ENCODE data around the gene EHBP1L1. TPM values are rescaled to one million over a fixed set of nuclear protein-coding genes. Genes with fewer than 3 reads are reported as not detected.
A peak's percentile ranks its signal among the peaks of the same experiment; 100 is the strongest.

EHBP1L1 gene
- total RNA-seq, 4 donors from 2014 or later, result 46.5 to 101 (median 87.4) TPM

DNA sequence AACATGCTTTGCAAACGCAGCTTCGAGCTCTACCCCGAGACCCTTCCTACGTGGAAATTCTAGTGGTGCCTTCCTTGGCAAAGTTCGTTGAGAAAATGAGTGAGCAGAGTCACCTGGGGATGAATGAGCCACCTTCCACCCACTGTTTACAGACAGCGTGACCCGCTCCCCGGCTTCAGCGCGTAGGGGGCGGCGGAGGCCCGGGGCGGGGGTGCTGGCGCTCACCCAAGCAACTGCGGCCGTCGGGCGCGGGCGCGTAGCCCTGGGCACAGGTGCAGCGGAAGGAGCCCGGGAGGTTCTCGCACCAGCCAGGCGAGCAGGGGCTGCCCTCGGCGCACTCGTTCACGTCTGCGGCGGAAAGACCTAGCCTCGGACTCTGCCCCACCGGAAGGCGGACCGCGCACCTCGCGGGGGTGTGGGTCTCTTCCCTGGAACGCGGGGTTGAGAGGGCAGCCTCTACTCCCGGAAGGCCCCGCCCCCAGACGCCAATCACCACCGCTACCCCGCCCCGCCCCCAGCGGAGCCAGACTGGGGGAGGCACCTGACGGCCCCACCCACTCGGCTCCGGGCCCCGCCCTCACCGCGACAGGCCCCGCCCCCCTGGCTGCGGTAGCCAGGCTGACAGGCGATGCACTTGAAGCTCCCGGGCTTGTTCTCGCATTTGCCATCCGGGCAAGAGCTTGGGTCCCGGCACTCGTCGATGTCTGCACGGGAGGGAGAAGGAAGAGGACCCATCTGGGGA lies 29.5 kb upstream of the EHBP1L1 start:
- Histone ChIP-seq H3K36me3 (peaks cover 0 to 38% (median 0%) of the 10 kb centered on the region in 3 donors), H3K4me3 (peak overlapping the region; percentile 37 to 62 (median 47)), H3K9me3 (no peaks in the 10 kb centered on the region), H3K27ac (peak overlapping the region; percentile 61 to 83 (median 70)), H3K4me1 (peaks cover 20 to 40% (median 26%) of the 10 kb centered on the region in 3 donors), H3K27me3 (no peaks in the 10 kb centered on the region)
- intact Hi-C loops (cut with DNase I), result loop anchor here (10.0 kb wide), 1 partner anchor 68 kb away; the partner anchor contains the start of genes MAP3K11 and PCNX3
- DNase-seq, result peak; percentile 73
- TF ChIP-seq, protein P1, sequence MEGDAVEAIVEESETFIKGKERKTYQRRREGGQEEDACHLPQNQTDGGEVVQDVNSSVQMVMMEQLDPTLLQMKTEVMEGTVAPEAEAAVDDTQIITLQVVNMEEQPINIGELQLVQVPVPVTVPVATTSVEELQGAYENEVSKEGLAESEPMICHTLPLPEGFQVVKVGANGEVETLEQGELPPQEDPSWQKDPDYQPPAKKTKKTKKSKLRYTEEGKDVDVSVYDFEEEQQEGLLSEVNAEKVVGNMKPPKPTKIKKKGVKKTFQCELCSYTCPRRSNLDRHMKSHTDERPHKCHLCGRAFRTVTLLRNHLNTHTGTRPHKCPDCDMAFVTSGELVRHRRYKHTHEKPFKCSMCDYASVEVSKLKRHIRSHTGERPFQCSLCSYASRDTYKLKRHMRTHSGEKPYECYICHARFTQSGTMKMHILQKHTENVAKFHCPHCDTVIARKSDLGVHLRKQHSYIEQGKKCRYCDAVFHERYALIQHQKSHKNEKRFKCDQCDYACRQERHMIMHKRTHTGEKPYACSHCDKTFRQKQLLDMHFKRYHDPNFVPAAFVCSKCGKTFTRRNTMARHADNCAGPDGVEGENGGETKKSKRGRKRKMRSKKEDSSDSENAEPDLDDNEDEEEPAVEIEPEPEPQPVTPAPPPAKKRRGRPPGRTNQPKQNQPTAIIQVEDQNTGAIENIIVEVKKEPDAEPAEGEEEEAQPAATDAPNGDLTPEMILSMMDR (IDR thresholded peaks at IDR 0.05), result peak in 2 of 6 experiments; percentile 19 to 21
- peak in 1 of 4 donors; percentile 2 for TF ChIP-seq POLR2A (IDR thresholded peaks at IDR 0.05)
- 1 to 20% methylated on average over 1 to 8 of the region's 64 CpGs for WGBS, 2 donors

DNA sequence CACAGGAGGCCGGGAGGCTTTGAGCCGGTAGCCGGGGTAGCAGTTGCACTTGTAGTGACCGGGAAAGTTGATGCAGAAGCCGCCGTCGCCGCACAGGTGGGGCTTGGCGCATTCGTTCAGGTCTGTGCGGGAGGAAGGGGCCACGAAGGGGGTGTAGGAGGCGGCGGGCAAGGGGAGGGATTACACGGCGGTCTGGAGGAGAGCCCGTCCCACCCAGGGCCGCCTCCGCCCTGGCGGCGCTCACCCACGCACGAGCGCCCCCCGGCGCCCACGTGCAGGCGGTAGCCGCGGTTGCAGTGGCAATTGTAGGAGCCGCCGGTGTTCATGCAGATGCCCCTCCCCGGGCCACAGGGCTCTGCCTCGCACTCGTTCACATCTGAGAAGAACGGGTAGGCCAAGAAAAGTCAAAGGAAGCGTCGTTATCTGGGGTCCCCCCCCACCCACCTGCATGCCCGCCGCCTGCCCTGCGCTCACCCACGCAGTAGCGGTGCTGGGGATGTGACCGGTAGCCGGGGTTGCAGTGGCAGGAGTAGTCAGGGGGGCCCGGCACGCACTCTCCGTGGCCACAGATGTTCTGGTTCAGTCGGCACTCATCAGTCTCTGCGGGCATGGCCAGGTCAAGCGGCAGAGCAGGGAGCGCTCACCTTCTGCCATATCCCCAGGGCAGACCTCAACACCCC lies 28.3 kb upstream of the EHBP1L1 start:
- no peak for DNase-seq
- H3K27ac ChIP-seq, result no peak overlapping the region
- TF ChIP-seq POLR2A (IDR thresholded peaks at IDR 0.05), result no peak
- TF ChIP-seq, protein P1 (IDR thresholded peaks at IDR 0.05), result no peak
- intact Hi-C loops (cut with DNase I), result loop anchor here (10.0 kb wide), 1 partner anchor 67 kb away; the partner anchor contains the start of genes MAP3K11 and PCNX3
- no peak overlapping the region for H3K4me3 ChIP-seq
- H3K27me3 ChIP-seq, result no peaks in the 10 kb centered on the region
- peaks cover 12 to 42% (median 24%) of the 10 kb centered on the region in 3 donors for H3K4me1 ChIP-seq
- H3K9me3 ChIP-seq, result no peaks in the 10 kb centered on the region
- peaks cover 0 to 44% (median 0%) of the 10 kb centered on the region in 3 donors for H3K36me3 ChIP-seq
- whole genome bisulfite sequencing, 2 donors, result 88 to 100% methylated on average over 6 to 25 of the region's 52 CpGs

DNA sequence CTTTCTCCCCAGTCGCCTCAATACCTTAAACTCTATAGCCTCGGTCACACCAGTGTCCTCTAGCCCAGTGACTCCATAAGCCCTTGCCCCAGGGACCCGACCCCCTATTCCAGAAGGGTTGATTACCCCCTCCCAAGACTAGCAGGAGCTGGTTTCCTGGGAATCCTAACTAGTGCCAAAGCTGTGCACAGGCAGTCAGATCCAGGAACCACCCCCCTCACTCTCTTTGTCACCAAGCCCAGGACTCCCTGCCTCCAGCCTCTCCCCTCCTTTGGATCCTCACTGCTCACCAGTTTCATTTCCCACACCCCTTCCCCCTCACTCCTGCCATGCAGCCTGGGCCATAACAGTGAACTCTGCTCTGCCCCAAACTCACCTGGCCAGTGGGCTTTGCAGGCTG lies 27.5 kb upstream of the EHBP1L1 start:
- Histone ChIP-seq H3K9me3 (no peaks in the 10 kb centered on the region), H3K36me3 (peaks cover 0 to 44% (median 0%) of the 10 kb centered on the region in 3 donors), H3K4me1 (peaks cover 12 to 49% (median 25%) of the 10 kb centered on the region in 3 donors), H3K27ac (no peak overlapping the region), H3K27me3 (no peaks in the 10 kb centered on the region), H3K4me3 (no peak overlapping the region)
- 87 to 89% methylated on average over 3 of the region's 3 CpGs for WGBS, 2 donors
- intact Hi-C loops (cut with DNase I), result loop anchor here (10.0 kb wide), 1 partner anchor 66 kb away; the partner anchor contains the start of genes MAP3K11 and PCNX3
- DNase-seq, result no peak
- TF ChIP-seq POLR2A (IDR thresholded peaks at IDR 0.05), result no peak
- TF ChIP-seq, protein P1 (IDR thresholded peaks at IDR 0.05), result no peak

DNA sequence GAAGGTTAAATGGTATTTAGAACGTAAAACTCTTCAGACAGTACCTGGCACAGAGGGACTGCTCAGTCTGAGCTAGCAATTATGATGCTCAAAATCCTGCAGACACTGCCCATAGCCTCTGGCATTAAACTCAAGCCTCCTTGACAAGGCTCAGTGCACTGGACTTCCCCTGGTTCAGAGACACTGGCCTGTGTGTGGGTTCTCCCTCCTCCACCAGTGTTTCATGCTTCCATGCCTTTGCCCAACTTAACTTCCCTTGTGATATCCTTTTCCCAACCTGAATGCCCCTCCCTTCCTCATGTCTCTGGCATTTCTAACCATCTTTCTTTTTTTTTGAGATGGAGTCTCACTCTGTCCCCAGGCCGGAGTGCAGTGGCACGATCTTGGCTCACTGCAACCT lies 26.8 kb upstream of the EHBP1L1 start:
- TF ChIP-seq POLR2A (IDR thresholded peaks at IDR 0.05), result no peak
- TF ChIP-seq, protein P1 (IDR thresholded peaks at IDR 0.05), result no peak
- intact Hi-C loops (cut with DNase I), result loop anchor here (10.0 kb wide), 1 partner anchor 66 kb away; the partner anchor contains the start of genes MAP3K11 and PCNX3
- DNase-seq, result no peak
- Histone ChIP-seq H3K27ac (no peak overlapping the region), H3K9me3 (no peaks in the 10 kb centered on the region), H3K4me1 (peaks cover 15 to 56% (median 25%) of the 10 kb centered on the region in 3 donors), H3K4me3 (no peak overlapping the region), H3K36me3 (peaks cover 0 to 47% (median 0%) of the 10 kb centered on the region in 3 donors), H3K27me3 (no peaks in the 10 kb centered on the region)
- WGBS, 2 donors, result 51 to 76% methylated on average over 3 of the region's 3 CpGs
